HCT116 (cell line): ENCODE results near the gene TLL2.

Source experiments
- ELF1 ChIP-seq: IDR thresholded peaks from 2 replicates; pipeline ENCODE4 v1.6.1; 2012; ENCODE audit warnings: low read depth, borderline replicate concordance
- EZH2 ChIP-seq: fragments of 200-600 bp; sonication (generic); IDR thresholded peaks from 2 replicates; pipeline ENCODE4 v1.6.1; 2017; ENCODE audit warnings: antibody characterized with exemption, mixed run types
- FOSL1 ChIP-seq: IDR thresholded peaks from 2 replicates; pipeline ENCODE4 v1.6.1; 2012; ENCODE audit warnings: low read depth
- JUND ChIP-seq: IDR thresholded peaks from 2 replicates; pipeline ENCODE4 v1.6.1; 2012
- POLR2A ChIP-seq: IDR thresholded peaks from 2 replicates; pipeline ENCODE4 v1.7.0; 2011; ENCODE audit warnings: borderline replicate concordance; ENCODE audit not compliant: insufficient read depth, insufficient read length; ENCODE audit errors: extremely low read depth
- POLR2AphosphoS5 ChIP-seq: IDR thresholded peaks from 2 replicates; pipeline ENCODE4 v1.6.1; 2011; ENCODE audit warnings: mild to moderate bottlenecking, low read depth, low read length, moderate library complexity
- SP1 ChIP-seq: IDR thresholded peaks from 2 replicates; pipeline ENCODE4 v1.6.1; 2012; ENCODE audit warnings: low read depth
- TCF7L2 ChIP-seq: IDR thresholded peaks from 2 replicates; pipeline ENCODE4 v1.7.0; 2011; ENCODE audit warnings: borderline replicate concordance, inconsistent platforms; ENCODE audit not compliant: insufficient read depth, insufficient read length; ENCODE audit errors: extremely low read depth
- ZFX ChIP-seq: fragments of 450-650 bp; IDR thresholded peaks from 2 replicates; pipeline ENCODE4 v1.6.1; 2017
- TF ChIP-seq, protein P1 (sequence below), 3 experiments: fragments of 200-600 bp in 1 of 3; sonication (generic) in 1 of 3; IDR thresholded peaks in 2 of 3; conservative IDR thresholded peaks in 1 of 3; 2 replicates each; pipeline ENCODE4 v1.5.1; 2012 to 2017; ENCODE audit warnings: low read depth in 2 of 3, low read length in 2 of 3, antibody characterized with exemption in 1 of 3, borderline replicate concordance in 1 of 3, control low read depth in 1 of 3, mild to moderate bottlenecking in 1 of 3, mixed read lengths in 1 of 3, mixed run types in 1 of 3, moderate library complexity in 1 of 3; ENCODE audit not compliant: insufficient read depth in 1 of 3
- TF ChIP-seq, protein P2 (sequence below): IDR thresholded peaks from 2 replicates; pipeline ENCODE4 v1.6.1; 2012
- TF ChIP-seq, protein P3 (sequence below): IDR thresholded peaks from 2 replicates; pipeline ENCODE4 v1.6.1; 2012
- TF ChIP-seq, protein P4 (sequence below): IDR thresholded peaks from 2 replicates; pipeline ENCODE4 v1.6.1; 2012; ENCODE audit warnings: low read depth

DNA sequence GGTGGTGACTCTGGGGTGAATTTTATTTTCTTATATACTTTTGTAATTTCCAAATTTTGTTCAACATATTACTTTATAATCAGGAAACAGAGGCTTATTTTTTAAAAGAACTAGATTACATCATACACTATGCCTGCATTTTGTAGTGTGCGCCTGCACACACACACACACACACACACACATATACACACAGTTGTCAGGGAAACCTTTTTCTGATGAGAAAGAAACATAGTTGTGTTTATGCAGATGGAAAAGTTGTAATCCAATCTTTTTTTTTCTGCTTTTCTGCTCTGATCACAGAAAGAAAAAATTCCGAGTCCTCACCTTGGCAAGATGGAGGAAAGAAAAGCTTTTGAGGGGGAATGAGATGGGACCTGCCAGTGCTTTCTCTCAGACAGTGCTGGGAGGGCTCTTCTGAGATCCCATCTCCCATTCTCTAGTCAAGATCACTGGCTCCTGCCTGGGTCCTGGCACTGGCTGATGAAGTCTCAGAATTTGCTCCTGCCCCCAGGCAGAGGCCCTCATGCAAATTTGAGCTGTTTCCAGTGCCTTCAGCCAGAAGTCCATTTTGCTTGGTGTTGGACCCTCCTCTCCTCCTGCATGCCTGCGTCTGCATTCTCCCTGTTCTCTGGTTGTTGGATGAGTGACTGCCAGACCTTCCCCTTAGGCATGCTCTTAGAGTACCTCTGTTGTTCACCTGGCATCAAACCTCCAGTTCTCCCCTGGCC lies 59.7 kb downstream of the TLL2 start:
- TF ChIP-seq SP1 (no peak), POLR2A (no peak), TCF7L2 (no peak), POLR2AphosphoS5 (no peak), ZFX (no peak), FOSL1 (no peak), JUND (no peak), ELF1 (no peak), EZH2 (no peak)
- TF ChIP-seq, protein P1, sequence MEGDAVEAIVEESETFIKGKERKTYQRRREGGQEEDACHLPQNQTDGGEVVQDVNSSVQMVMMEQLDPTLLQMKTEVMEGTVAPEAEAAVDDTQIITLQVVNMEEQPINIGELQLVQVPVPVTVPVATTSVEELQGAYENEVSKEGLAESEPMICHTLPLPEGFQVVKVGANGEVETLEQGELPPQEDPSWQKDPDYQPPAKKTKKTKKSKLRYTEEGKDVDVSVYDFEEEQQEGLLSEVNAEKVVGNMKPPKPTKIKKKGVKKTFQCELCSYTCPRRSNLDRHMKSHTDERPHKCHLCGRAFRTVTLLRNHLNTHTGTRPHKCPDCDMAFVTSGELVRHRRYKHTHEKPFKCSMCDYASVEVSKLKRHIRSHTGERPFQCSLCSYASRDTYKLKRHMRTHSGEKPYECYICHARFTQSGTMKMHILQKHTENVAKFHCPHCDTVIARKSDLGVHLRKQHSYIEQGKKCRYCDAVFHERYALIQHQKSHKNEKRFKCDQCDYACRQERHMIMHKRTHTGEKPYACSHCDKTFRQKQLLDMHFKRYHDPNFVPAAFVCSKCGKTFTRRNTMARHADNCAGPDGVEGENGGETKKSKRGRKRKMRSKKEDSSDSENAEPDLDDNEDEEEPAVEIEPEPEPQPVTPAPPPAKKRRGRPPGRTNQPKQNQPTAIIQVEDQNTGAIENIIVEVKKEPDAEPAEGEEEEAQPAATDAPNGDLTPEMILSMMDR (IDR thresholded peaks at IDR 0.05 in 2 of 3, conservative IDR thresholded peaks at IDR 0.05 in 1 of 3; ENCODE audit: borderline replicate concordance in 1 of 3, insufficient read depth in 1 of 3, low read depth in 2 of 3, low read length in 2 of 3), result no peak
- TF ChIP-seq, protein P2, sequence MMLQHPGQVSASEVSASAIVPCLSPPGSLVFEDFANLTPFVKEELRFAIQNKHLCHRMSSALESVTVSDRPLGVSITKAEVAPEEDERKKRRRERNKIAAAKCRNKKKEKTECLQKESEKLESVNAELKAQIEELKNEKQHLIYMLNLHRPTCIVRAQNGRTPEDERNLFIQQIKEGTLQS, result no peak
- TF ChIP-seq, protein P3, sequence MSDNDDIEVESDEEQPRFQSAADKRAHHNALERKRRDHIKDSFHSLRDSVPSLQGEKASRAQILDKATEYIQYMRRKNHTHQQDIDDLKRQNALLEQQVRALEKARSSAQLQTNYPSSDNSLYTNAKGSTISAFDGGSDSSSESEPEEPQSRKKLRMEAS, result no peak
- TF ChIP-seq, protein P4, sequence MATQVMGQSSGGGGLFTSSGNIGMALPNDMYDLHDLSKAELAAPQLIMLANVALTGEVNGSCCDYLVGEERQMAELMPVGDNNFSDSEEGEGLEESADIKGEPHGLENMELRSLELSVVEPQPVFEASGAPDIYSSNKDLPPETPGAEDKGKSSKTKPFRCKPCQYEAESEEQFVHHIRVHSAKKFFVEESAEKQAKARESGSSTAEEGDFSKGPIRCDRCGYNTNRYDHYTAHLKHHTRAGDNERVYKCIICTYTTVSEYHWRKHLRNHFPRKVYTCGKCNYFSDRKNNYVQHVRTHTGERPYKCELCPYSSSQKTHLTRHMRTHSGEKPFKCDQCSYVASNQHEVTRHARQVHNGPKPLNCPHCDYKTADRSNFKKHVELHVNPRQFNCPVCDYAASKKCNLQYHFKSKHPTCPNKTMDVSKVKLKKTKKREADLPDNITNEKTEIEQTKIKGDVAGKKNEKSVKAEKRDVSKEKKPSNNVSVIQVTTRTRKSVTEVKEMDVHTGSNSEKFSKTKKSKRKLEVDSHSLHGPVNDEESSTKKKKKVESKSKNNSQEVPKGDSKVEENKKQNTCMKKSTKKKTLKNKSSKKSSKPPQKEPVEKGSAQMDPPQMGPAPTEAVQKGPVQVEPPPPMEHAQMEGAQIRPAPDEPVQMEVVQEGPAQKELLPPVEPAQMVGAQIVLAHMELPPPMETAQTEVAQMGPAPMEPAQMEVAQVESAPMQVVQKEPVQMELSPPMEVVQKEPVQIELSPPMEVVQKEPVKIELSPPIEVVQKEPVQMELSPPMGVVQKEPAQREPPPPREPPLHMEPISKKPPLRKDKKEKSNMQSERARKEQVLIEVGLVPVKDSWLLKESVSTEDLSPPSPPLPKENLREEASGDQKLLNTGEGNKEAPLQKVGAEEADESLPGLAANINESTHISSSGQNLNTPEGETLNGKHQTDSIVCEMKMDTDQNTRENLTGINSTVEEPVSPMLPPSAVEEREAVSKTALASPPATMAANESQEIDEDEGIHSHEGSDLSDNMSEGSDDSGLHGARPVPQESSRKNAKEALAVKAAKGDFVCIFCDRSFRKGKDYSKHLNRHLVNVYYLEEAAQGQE, result no peak
